ENCODE measurements around the gene UBE2H.

- TF ChIP-seq CTCF (IDR thresholded peaks at IDR 0.05) (no peak), EZH2 (IDR thresholded peaks at IDR 0.05) (no peak)
Measured at GRCh38 chr7:129933627-129934026, 19.1 kb downstream of the UBE2H start.

Measured in neural progenitor cell (in vitro differentiated cells).